Glutamatergic neuron (in vitro differentiated cells): Measurements from ENCODE around the gene TIMP4. TPM values are rescaled to one million over a fixed set of nuclear protein-coding genes. Genes with fewer than 3 reads are reported as not detected.

Experiments used
- DNase-seq: peaks from one replicate; pipeline ENCODE4 v3.0.0; 2022
- H3K27ac Mint-ChIP-seq: one replicate; pipeline ENCODE4 v1.8.0; 2020; ENCODE audit warnings: mild to moderate bottlenecking, mixed read lengths, inconsistent platforms; ENCODE audit not compliant: unreplicated experiment
- H3K27me3 Mint-ChIP-seq: one replicate; pipeline ENCODE4 v1.8.0; 2020; ENCODE audit warnings: mild to moderate bottlenecking, moderate library complexity, mixed read lengths, inconsistent platforms; ENCODE audit not compliant: unreplicated experiment
- H3K36me3 Mint-ChIP-seq: one replicate; pipeline ENCODE4 v1.8.0; 2020; ENCODE audit warnings: mild to moderate bottlenecking, mixed read lengths, inconsistent platforms; ENCODE audit not compliant: unreplicated experiment
- H3K4me1 Mint-ChIP-seq: one replicate; pipeline ENCODE4 v1.8.0; 2020; ENCODE audit warnings: mild to moderate bottlenecking, low read depth, mixed read lengths, inconsistent platforms; ENCODE audit not compliant: unreplicated experiment
- H3K4me3 Mint-ChIP-seq: one replicate; pipeline ENCODE4 v1.8.0; 2020; ENCODE audit warnings: mild to moderate bottlenecking, mixed read lengths, inconsistent platforms; ENCODE audit not compliant: unreplicated experiment
- H3K9me3 Mint-ChIP-seq: one replicate; pipeline ENCODE4 v1.8.0; 2020; ENCODE audit warnings: mild to moderate bottlenecking, moderate library complexity, mixed read lengths, inconsistent platforms; ENCODE audit not compliant: unreplicated experiment
- total RNA-seq: library from RNA; stranded (reverse); fragmentation: NEBNext Ultra II Directional; extraction: Animal tissue kit (Norgen Biotek cat#: 25700); gene quantifications from one replicate; pipeline ENCODE4 v1.2.1, GENCODE V29; 2021; ENCODE audit not compliant: unreplicated experiment
- TF ChIP-seq, protein P1 (sequence below): fragments of 200-600 bp; sonication (generic); IDR thresholded peaks from one replicate; pipeline ENCODE4 v1.5.0; 2021; ENCODE audit not compliant: partially characterized antibody, unreplicated experiment

TIMP4 gene
- total RNA-seq, 1 donor from 2014 or later: not detected

DNA sequence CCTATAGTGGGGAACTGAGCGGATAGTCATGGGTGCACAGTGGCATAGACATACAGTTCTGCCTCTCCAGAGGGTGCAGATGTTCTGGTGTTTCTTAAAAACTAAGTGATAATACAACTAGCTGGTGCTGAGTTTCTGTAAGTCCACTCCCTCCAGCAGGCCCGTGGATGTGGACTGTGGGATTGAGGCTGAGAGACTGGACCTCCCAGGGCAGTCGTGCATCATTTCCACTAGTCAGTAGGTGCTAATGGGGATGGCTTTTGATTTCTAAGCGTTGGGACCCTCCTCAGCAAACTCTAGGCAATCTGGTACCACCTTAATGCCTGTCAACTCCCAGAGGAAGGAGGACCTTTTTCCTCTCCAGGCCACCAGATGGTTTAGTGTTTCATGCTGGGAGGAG is 27.3 kb upstream of the TIMP4 start:
- Mint-ChIP-seq H3K4me1 (no peaks in the 10 kb centered on the region), H3K9me3 (peaks cover 2% of the 10 kb centered on the region), H3K27me3 (peaks cover 4% of the 10 kb centered on the region), H3K27ac (no peak overlapping the region), H3K4me3 (no peak overlapping the region), H3K36me3 (peaks cover 10% of the 10 kb centered on the region)
- no peak for DNase-seq
- TF ChIP-seq, protein P1, sequence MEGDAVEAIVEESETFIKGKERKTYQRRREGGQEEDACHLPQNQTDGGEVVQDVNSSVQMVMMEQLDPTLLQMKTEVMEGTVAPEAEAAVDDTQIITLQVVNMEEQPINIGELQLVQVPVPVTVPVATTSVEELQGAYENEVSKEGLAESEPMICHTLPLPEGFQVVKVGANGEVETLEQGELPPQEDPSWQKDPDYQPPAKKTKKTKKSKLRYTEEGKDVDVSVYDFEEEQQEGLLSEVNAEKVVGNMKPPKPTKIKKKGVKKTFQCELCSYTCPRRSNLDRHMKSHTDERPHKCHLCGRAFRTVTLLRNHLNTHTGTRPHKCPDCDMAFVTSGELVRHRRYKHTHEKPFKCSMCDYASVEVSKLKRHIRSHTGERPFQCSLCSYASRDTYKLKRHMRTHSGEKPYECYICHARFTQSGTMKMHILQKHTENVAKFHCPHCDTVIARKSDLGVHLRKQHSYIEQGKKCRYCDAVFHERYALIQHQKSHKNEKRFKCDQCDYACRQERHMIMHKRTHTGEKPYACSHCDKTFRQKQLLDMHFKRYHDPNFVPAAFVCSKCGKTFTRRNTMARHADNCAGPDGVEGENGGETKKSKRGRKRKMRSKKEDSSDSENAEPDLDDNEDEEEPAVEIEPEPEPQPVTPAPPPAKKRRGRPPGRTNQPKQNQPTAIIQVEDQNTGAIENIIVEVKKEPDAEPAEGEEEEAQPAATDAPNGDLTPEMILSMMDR: no peak

DNA sequence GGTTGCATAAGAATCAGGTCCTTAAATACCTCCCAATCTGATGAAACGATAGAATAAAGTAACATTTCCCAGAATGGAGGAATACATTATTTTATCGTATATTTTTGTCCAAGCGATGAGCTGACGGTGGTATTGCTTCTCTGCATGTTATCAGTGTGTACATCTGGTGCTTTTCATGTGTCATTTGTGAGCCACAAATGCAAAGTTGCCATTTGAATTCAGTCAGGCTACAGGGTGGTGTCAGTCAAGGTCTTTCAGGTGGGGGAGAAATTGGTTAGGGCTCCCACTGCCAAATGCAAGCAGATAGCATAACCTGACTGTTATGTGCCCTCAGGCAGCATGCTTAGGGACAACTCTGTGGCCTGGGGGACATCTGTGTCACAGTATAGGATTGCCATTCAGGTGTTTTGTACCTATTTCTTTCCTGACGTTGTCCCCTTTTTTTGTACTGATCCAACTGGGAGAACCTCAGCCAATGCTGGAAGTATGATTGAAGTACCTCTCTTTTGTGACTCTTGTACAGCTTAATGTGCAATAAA is 26.5 kb upstream of the TIMP4 start:
- TF ChIP-seq, protein P1: no peak
- H3K27ac Mint-ChIP-seq: no peak overlapping the region
- H3K4me1 Mint-ChIP-seq: no peaks in the 10 kb centered on the region

DNA sequence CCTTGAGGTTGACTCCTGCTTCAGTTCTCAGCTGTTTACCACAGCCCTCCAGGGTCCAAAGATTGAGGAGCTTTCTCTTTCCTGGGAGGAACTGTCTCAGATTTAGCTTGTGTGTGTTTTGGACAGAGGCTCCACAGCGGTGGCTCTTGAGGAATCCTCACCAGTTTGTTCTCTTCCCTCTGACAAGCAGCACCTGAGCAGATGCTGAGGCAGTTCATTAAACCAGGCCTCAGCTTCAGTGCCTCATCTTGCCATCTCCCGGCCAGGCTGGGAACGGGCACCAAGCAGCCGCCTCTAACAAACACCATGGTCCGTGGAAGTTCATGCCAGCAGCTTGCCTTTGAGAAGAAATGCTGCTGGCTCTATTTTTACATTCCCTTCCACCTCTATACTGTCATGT is 25.8 kb upstream of the TIMP4 start:
- Mint-ChIP-seq H3K36me3 (no peaks in the 10 kb centered on the region), H3K9me3 (peaks cover 2% of the 10 kb centered on the region), H3K27ac (no peak overlapping the region)

More for the DNA sequence above, 26.5 kb upstream of the TIMP4 start:
- Mint-ChIP-seq H3K36me3 (peaks cover 2% of the 10 kb centered on the region), H3K9me3 (peaks cover 2% of the 10 kb centered on the region), H3K27me3 (peaks cover 4% of the 10 kb centered on the region), H3K4me3 (no peak overlapping the region)
- DNase-seq: no peak

DNA sequence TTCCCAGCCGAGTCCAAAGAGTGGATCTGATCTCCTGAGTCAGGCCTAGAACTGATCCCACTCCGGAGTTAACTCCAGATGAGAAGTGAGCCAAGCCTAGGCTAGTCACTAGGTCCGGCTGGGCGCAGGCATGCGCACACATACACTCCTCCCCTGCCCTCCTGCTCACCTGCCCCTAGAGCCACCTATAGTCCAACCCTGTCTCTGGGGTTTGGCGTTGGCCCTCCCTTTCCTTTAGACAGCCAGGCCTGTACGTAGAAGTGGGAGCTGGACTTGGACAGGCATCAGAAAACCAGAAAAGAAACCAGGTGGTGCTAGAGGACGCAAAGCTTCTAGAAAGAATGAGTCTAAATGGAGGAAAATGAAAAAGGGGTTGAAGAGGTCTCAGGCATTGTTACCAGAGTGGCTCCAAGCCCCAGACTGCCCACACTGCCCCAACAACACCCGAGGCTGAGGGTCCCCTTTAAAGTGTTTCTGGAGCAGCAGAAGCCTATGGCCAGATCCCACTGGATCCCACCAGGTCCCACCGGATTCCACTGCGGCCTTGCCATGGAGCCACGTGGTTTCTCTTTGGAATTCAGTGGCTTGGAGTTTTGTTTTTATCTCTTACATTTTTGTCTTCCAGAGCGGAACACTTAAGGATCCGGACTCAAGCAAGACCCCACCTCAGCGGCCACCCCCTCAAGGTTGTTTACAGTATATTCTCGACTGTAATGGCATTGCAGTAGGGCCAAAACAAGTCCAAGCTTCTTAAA is 24.2 kb upstream of the TIMP4 start:
- Mint-ChIP-seq H3K27ac (no peak overlapping the region), H3K27me3 (peaks cover 4% of the 10 kb centered on the region), H3K36me3 (no peaks in the 10 kb centered on the region), H3K4me3 (no peak overlapping the region), H3K4me1 (no peaks in the 10 kb centered on the region), H3K9me3 (peaks cover 2% of the 10 kb centered on the region)
- no peak for DNase-seq
- TF ChIP-seq, protein P1: no peak

More for the DNA sequence above, 25.8 kb upstream of the TIMP4 start:
- DNase-seq: no peak
- H3K4me3 Mint-ChIP-seq: no peak overlapping the region
- TF ChIP-seq, protein P1: no peak
- H3K4me1 Mint-ChIP-seq: no peaks in the 10 kb centered on the region
- peaks cover 4% of the 10 kb centered on the region for H3K27me3 Mint-ChIP-seq

DNA sequence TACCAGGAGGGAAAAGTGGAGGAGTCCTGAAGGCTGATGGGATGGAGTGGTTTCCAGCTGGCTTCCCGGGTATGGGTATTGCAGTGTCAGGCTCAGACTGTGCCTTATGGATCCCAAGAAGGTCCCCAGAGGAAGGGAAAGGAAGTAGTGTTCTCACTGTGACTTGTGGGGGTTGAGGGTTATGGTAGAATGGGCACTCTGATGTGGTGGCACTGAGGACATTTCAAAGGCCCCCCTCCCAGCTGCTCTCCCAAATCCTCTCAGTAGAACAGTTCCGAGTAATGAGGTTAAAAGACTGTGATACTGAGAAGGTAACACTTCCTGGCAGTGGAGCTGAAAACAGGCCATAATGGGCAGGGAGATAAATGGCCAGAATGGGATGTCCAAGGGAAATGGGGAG is 23.1 kb upstream of the TIMP4 start:
- Mint-ChIP-seq H3K9me3 (no peaks in the 10 kb centered on the region), H3K27me3 (peaks cover 2% of the 10 kb centered on the region), H3K4me1 (no peaks in the 10 kb centered on the region), H3K27ac (no peak overlapping the region), H3K4me3 (no peak overlapping the region), H3K36me3 (no peaks in the 10 kb centered on the region)
- DNase-seq: no peak
- TF ChIP-seq, protein P1: no peak
